HG03159 (cell line): ENCODE data around the gene MCU.

Experiments
- ATAC-seq: cut with Tn5 transposase; IDR thresholded peaks from one replicate; pipeline ENCODE4 v1.9.1; 2021; ENCODE audit warnings: mild to moderate bottlenecking, moderate library complexity; ENCODE audit not compliant: unreplicated experiment

MCU gene

DNA sequence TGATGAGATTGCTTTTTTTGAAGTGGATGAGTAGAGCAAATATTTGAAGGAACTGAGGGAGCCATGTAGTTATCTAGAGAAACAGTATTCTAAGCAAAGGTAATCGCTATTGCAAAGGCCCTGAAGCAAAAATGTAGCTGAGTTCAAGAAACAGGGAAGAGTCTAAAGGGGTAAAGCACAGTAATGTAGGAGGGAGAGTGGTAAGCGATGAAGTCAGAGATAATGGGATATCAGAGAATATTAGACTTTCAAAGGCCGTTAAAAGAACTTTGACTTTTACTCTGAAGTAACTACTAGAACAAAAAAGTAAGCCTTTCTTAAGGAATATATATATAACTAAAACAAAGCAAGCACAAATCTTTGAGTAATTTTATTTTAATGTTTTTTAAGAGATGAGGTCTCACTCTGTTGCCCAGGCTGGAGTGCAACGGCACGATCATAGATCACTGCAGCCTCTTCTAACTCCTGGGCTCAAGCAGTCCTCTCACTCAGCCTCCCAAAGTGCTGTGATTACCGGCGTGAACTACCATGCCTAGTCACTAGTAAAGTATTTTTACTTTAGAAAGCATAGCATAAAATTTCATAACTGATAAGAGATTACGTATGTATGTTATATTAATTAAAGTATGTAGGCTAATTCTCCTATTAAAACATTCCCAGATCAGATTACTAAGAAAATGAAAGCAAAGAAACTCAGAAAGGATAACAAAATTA is 139.9 kb downstream of the MCU start:
- ATAC-seq: no peak

- ATAC-seq: no peak
These were observed 140.8 kb downstream of the MCU start for GRCh38 chr10:72832701-72833100.

DNA sequence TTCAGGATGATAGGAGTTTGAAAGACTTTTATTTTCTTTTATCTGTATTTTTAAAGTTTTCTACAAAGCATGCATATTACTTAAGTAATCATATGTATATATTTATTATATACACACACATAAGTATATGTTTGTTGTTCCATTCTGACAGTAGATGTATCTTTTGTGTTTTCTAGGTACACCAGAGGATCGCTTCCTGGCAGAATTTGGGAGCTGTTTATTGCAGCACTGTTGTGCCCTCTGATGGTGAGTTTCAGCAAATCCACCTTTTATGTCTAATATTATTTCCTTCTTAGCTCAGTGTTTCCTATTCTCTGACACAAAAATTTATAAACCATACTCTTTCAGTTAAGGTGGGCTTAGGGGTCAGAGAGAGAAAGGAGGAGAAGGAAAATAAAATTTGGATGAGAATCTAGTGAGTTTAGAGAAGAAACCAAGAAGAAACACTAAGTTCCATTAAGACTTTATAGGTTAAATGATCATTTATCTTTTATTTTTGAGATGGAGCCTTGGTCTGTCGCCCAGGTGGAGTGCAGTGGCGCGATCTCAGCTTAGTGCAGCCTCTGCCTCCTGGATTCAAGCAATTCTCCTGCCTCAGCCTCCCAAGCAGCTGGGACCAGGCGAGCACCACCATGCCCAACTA is 142.4 kb downstream of the MCU start:
- no peak for ATAC-seq

DNA sequence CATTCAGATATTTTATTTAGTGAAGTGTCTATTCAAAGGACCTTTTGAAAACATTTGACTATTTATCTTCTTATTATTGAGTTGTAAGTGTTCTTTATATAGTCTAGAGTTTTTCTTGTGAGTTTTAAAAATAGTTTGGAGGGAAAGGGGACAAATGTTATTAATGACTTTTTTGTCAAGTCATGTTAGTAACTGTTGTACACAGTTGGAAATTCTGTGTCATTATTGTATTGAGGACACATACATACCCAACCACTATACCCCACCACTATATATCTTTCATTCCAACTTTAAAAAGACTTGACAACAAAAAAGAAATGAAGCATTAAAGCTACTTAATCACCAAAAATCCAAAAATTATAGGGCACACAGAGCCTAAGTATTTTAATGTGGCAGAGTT is 148.4 kb downstream of the MCU start:
- ATAC-seq: no peak

- ATAC-seq: no peak
These were observed 149.5 kb downstream of the MCU start for GRCh38 chr10:72841487-72841886.

GRCh38 chr10:72842164-72842563 is 150.2 kb downstream of the MCU start:
- ATAC-seq: no peak

DNA sequence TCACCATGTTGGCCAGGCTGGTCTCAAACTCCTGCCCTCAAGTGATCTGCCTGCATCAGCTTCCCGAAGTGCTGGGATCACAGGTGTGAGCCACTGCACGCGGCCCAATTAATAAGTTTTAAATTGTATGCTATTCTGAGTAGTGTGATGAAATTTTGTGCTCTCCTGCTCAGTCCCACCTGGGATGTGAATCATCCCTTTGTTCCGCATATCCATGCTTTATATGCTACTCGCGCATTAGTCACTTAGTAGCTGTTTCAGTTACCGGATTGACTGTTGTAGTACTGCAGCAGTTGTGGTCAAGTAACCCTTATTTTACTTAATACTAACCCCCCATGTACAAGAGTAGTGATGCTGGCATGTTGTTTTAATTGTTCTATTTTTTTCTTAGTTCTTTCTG is 154.3 kb downstream of the MCU start:
- no peak for ATAC-seq

GRCh38 chr10:72847681-72848080 is 155.7 kb downstream of the MCU start:
- ATAC-seq: no peak

GRCh38 chr10:72850861-72851260 is 158.9 kb downstream of the MCU start:
- no peak for ATAC-seq

- no peak for ATAC-seq
These were observed 159.6 kb downstream of the MCU start for GRCh38 chr10:72851509-72851908.

DNA sequence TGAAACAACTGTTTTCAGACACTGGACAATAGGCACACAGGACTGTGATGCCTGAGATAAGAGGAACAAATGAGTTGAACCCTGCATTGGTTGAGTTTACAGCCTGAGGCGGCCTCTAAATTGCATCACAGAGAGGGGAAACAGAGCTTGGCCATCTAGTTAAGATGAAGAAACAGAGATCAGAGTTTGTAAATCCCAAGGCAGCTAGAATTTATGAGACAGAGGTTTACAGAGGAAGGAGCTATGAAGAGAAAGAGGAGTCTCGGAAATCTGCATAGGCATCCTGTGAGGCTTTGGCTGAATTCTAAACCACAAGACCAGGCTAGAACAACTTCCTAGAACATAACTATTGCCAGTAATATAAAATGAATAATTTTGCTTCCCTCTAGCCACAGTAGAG is 160.6 kb downstream of the MCU start:
- no peak for ATAC-seq

GRCh38 chr10:72855129-72855528 is 163.2 kb downstream of the MCU start:
- ATAC-seq: no peak

DNA sequence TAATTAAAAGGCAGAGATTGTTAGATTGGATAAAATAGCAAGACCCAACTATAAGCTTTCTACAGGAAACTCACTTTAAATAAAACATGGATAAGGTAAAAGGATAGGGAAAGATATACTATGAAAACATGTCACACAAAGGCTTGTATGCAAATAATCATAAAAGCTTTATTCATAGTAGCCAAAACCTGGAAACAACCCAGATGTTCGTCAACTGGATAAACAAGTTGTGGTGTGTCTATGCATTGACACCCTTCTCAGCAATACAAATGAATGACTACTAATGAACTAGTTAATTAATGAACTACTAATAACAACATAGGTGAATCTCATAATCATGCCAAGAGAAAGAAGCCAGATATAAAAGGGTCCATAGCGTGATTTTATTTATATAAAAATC is 163.8 kb downstream of the MCU start:
- ATAC-seq: no peak

DNA sequence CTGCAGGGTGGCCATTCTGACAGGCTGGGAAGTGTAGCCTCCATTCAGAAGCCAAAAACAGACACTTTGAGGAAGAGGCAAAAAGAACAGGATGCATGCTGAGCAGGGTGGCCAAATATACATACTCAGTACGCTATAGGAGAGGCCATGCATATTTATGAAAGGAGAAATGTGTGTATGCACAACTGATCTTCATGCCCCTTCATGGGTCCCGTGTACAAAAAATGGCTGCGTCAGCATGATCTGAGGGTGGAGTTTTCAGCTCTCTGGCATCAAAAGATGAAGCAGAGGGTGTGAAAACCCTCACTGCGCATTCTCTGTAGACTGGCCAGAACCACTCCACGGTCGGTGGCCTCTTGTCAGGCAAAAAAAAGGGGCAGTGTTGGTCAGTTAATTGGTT is 166.1 kb downstream of the MCU start:
- no peak for ATAC-seq

DNA sequence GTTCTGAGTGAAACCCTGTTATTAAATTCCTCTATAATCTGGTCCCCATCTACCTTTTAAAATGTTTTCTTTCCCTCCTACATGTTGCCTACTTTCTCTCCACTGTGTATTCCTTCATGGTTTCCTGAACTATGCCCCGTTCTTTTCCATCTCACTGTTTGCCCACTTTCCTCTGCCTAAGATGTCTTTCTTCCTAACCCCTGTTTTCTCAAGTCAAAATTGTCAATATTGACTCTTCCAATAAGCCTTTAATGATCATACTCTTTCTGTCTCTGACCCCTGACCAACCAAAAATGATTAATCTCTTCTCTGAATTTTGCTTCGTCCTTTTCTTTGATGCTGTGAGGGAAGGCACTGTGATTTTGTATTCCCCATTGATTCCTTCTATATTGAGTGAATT is 171.0 kb downstream of the MCU start:
- ATAC-seq: no peak

DNA sequence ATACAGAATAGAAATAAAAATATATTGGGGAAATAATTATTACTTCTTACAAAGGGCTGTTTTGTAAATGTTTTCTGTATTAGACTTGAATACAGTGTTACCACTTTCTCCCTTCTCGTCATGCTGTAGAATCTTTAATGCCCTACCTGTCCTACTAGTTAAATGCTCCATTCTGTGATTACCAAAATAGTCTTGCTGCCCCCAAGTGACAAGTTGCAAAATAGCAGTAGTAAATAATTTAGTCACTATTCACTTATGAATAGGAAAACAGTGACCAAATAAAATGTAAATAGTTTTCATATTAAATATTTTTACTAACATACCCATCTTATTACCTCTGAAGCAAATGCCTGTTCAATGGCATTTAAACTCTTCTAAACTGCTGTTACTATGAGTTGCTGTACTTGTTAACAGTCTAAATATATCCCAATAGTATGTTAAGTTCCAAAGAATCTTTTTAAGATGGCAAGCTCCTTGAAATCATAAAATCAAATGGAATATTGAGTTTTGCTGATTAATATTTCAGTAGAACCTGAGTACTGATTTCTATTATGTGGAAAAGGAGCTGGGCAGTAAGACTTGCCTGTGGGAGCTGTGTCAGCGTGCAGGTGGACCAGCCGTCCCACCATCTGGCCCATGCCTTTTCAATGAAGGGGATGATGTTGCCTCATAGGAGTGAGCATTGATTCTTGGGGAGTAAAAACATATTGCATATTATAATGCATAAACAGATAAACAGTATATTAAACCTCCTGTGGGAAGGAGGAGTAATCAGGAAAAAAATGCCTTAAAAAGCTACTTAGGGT is 183.5 kb downstream of the MCU start:
- ATAC-seq: no peak

DNA sequence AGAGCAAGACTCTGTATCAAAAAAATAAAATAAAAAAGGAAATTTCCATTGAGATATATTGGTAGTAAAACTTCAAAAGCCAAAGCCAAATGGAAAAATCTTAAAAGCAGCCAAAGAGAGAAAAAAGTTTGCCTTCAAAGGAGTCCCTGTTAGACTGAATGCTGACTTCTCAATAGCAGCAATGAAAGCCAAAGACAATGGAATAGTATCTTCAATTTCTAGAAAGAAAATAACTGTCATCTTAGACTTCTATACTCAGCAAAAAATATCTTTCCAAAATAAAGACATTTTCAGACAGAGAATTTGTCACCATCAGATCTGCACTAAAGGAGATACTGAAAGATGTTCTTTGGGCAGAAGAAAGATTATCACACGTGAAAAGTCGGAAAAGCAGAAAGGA is 187.3 kb downstream of the MCU start:
- ATAC-seq: no peak

- no peak for ATAC-seq
These were observed 189.3 kb downstream of the MCU start for GRCh38 chr10:72881291-72881690.

- no peak for ATAC-seq
These were observed 191.9 kb downstream of the MCU start for GRCh38 chr10:72883861-72884260.

- ATAC-seq: no peak
These were observed 194.0 kb downstream of the MCU start for GRCh38 chr10:72885953-72886352.

DNA sequence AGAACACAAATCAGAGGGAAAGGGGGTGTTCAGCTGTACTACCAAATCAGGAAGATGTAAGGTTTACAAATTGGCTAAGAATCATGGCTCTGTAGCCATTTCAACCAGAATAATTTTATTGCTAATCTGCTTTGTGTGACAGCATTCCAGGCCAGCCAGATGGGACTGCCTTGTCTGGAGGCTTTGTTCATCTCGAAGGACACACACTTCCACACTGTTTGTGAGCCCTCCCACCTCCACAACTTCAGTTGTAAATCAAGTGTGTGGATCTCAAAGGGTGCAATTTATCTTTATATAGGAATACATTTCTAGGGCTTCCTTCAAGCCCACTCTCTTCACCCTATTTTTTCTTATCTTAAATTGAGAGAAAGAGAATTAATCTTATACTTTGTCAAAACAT is 194.7 kb downstream of the MCU start:
- no peak for ATAC-seq

DNA sequence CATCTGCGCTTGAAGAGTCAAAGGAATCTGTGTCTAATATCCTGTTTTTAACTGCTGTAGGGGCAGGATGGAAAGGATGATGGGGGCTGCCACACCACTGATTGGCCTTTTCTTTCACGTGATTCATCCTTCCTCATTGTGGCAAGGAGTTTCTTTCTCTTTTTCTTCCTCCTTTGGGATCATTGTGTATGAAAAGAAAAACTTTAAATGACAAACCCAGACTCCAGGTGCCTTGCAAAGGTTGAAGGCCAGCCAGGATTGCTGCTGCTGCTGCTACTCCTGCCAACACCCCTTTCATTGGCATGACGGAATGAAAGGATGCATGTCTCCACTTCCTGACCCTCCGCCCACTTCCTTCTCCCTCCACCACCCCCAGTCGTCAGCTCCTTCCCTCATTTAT is 195.1 kb downstream of the MCU start:
- no peak for ATAC-seq
